ENCODE data around the gene CEMIP.

The CEMIP gene

DNA sequence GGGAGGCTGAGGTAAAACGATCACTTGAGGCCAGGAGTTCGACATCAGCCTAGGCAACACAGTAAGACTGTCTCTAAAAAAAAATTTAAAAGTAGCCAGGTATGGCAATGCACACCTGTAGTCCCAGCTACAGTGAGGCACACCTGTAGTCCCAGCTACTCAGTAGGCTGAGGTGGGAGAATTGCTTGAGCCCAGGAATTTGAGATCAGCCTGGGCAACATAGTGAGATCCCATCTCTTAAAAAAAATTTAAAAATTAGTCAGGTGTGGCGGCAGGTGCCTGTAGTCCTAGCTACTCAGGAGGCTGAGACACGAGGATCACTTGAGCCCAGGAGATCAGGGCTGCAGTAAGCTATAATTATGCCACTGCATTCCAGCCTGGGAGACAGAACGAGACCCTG lies 203.7 kb downstream of the CEMIP start:
- no peak for DNase-seq (ENCODE audit: low read depth)

GRCh38 chr15:80984856-80985255 lies 205.7 kb downstream of the CEMIP start:
- no peak for DNase-seq (ENCODE audit: low read depth)

DNA sequence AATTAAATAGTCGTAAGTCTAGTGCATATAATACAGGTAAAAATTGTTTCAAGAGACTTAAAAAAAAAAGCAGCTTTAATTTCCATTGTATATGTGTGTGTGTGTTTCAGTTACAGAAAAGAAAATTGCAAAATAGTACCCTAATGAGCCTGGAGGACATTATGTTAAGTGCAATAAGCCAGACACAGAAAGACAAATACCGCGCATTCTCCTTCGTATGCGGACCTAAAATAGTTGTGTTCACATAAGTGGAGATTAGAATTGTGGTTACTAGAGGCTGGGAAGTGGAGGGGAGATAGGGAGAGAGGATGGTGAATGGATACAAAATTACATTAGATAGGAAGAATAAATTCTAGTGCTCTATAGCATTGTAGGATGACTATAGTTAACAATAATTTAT lies 206.8 kb downstream of the CEMIP start:
- no peak for DNase-seq (ENCODE audit: low read depth)

DNA sequence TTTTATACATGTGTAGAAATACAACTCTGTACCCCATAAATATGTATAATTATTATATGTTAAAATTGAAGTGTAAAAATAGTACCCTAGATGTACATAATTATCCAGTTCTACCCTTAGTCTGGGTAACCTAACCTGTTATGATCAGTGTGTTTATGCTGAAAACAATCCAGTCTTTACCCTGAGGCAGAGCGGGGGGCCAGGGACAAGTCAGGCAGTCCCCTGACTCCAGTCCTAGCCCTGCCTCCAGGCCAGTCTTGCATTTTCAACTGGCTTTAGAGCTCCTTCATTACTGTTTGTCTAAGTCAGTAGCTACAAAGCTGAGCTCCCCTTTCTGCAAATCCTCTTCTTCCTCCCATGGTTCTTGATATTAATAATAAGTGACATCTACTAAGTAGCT lies 207.3 kb downstream of the CEMIP start:
- DNase-seq (ENCODE audit: low read depth) = no peak

- no peak for DNase-seq (ENCODE audit: low read depth)
Measured at GRCh38 chr15:80988148-80988796, 209.1 kb downstream of the CEMIP start.

DNA sequence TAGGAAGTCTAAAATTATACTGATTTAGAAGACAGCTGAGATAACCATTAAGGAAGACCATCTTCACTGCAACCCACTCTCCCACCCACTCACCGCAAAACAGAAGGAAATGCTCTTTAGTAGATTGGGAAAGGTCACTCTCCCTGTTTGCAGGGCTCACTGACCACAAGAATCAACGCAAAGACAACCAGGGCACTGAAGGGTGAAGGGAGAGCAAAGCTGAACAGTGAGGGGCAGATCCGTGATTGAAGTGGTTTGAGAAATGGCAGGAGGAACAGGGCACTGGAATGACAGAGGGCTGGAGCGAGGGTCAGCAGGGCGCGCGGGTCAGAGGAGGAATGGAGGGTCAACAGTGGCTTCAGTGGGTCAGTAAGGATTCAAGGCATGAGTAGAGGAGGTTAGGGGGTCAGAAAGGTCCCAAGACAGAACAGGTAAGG lies 209.9 kb downstream of the CEMIP start:
- DNase-seq (ENCODE audit: low read depth) = no peak

DNA sequence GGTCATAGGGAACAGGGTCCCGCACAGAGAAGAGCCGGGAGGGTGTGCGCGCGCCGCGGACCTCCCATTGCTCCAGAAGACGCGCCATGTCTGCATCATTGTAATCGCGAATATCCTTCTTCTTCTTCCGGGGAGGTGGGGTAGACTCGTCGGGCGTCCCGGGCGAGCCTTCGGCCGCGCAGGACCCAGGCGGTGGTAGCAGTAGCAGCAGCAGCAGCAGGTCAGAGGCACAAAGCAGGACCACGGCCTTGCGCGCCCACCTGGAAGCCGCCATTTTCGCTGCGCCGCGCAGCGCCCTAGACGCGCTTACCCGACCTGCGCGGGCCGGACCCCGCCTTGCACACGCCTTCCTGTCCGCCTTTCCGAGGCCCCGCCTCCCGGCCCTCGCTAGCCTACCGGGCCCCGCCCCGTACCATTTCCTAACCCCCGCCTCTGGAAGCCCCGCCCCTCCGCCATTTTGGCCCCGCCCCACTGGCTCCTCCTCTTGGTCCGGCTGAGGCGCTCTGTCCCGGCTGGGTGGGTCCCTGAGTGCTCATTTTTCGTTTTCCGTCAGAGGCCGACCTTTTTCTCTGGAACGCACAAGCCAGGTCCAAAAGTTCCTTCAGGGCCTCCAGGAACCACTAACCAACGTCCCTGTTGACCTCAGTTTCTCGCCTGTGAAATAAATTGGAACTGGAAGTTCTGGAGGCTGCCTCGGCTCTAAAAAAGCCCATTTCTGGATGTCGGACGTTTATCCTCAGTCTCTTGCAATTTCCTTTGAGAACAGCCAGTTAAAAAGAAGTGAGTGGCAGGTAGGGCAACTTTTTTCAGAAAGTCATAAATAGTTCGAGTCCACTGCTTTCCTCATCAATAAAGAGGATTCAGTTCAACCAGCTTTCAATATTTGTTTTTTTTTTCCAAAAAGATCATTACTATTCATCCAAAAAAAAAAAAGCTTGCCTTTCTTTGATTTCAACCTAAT lies 210.6 kb downstream of the CEMIP start, which contains the start of gene MESD:
MESD (minus strand) TSS at position 302 of the 961 bp plus-strand sequence; CDS start at position 274, 28 bp downstream.
- peak; percentile 70 for DNase-seq (ENCODE audit: low read depth)

DNA sequence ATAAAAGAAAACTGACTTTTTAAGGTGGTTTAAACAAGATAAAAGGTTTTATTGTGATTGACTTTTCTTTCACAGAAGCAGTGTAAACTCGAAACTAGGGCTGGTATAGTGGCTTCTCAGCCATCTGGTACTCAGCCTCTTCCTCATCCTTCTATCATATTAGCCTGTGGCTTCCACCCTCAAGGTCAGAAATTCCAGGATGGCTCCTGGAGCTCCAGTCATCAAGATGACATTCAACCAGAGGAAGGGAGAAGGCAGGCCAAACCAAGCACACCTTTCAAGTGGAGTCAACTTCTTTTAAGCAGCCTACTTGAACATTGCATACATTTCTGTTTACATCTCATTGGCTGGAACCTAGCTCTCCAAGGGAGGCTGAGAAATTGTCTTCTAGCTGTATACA lies 211.8 kb downstream of the CEMIP start:
- DNase-seq (ENCODE audit: low read depth) = no peak

GRCh38 chr15:80991421-80991820 lies 212.3 kb downstream of the CEMIP start:
- DNase-seq (ENCODE audit: low read depth) = no peak

DNA sequence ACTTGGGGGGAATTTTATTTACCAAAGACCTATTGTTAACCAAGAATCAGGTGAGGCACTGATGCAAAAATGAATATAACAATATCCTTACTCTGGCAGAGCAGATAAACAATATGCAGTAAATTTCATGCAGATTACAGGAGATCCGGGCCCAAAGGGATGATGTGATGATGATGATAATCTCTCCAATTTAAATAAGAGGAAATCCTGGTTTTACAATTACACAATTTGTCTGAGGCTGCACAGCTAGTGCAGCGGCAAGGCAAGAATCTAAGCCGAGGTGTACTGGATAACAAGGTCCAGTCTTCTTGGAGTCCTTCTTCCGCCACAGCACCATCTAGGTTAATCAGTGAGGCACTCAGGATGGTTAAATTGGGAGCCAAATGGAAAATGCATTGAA lies 212.8 kb downstream of the CEMIP start:
- DNase-seq (ENCODE audit: low read depth) = no peak

- DNase-seq (ENCODE audit: low read depth) = no peak
Measured at GRCh38 chr15:80992441-80992840, 213.3 kb downstream of the CEMIP start.

DNA sequence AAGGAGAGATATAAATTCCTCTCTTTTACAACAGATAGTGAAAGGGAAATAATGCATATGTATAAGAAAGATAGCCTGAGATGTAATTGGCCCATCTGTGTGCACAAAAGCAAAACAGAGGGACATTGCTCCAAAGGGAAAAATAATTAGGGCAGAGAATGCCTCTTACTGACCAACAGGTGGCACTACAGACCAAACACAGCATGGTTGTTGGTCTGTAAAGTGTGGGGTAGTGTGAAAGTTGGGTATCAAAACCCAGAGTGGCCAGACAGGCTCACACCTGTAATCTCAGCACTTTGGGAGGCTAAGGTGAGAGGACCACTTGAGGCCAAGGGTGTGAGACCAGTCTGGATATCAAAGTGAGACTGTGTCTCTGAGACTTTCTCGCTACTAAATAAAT lies 217.1 kb downstream of the CEMIP start:
- DNase-seq (ENCODE audit: low read depth) = no peak

GRCh38 chr15:80997692-80998091 lies 218.5 kb downstream of the CEMIP start:
- DNase-seq (ENCODE audit: low read depth) = no peak

DNA sequence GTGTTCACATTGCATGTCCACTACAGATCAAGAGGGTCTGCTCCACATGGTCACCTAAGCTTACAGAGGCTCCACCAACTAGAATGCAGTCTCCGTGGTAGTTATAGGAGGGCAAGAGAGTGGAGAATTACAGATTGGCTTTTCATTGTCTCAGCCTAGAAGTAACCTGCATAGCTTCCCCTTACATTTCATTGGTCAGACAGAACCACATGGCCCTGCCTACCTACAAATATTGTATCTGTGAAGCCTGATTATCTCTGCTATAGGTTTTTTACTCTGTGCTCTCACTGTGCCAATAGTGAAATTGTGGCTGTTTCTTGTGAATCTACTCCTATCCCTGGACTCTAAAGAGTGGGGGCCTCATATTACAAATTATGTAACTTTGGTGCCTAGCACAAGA lies 219.1 kb downstream of the CEMIP start:
- DNase-seq (ENCODE audit: low read depth) = no peak

- no peak for DNase-seq (ENCODE audit: low read depth)
Measured at GRCh38 chr15:80999623-81000036, 220.5 kb downstream of the CEMIP start.

DNA sequence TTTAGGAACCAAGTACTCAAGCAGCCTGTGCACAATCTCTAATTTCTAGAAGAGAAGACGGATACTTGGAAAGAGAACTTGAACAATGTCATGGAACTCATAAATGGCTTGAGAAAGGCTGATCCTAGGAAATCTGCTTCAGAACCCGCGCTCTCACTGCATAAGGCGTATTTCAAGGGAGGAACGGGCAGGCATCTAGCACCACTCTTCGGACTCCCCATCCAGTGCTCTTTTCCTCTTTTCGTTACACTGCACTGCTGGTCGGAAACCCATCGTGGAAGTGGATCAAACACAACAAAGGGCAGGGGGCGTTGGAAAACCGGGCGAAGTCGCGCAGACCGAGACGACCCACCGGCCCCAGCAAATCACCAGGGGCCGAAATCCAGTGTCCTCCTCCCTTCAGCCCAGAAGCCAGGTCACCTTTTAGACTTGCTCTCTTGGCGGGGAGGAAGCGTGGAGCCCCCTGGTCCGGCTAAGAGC lies 221.0 kb downstream of the CEMIP start:
- DNase-seq (ENCODE audit: low read depth) = no peak

- no peak for DNase-seq (ENCODE audit: low read depth)
Measured at GRCh38 chr15:81000624-81001151, 221.5 kb downstream of the CEMIP start, which contains the start of gene TLNRD1. TLNRD1 (plus strand) TSS chr15:81000923; CDS start chr15:81002272, 1,349 bp downstream.
